Measurements from ENCODE around the gene OSER1.

Gene OSER1

DNA sequence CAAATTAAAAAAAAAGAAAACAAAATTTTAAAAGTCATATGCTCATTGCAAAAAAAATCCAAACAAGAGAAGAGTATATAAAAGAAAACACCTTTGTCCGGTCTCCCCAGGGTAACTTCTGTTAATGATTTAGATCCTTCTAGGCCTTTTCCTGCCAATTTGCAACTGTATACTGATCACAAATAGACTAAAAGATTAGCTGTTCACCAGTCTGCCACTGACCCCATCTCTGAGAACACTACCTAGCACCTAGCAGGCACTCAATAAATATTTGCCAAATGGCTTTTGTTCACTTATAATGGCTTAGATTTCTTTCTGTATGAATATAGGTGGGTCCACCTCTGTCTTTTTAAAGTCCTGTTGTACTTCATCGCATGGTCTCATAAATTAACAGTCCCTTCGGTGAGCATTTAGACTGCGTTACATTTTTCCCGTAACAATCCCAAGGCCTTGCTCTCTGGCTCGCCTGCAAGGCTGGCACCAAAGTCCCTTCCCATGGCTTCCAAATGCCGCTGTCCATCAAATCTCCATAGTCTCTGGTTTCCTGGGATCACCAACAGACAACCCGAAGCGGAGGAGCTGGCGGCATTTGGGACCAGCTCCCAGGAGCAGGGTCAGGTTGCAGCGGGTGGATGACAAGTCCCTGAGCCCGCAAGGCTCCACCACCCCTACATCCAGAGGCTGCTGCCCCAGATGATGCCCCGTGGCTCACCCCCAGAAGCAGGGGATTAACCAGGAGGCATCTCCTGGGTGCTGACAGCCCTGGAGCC lies 35.4 kb downstream of the OSER1 start:
- no peak for DNase-seq (ENCODE audit: low spot score)

GRCh38 chr20:44173846-44174245 lies 36.7 kb downstream of the OSER1 start:
- DNase-seq (ENCODE audit: low spot score): no peak

GRCh38 chr20:44173116-44173515 lies 37.5 kb downstream of the OSER1 start:
- no peak for DNase-seq (ENCODE audit: low spot score)

DNA sequence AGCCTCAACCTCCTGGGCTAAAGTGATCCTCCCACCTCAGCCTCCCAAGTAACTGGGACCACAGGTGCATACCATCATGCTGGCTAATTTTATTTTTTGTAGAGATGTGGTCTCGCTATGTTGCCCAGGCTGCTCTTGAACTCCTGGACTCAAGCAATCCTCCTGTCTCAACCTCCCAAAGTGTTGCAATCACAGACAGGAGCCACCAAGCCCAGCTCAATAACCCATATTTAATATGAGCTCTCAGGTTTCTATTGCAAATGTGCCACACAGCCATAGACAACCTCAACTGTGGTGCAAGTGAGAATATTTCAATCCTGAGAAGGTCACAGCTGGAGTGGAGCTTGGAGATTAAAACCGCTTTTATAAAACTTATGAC lies 38.0 kb downstream of the OSER1 start:
- DNase-seq (ENCODE audit: low spot score): no peak

GRCh38 chr20:44171775-44172571 lies 38.6 kb downstream of the OSER1 start:
- no peak for DNase-seq (ENCODE audit: low spot score)

DNA sequence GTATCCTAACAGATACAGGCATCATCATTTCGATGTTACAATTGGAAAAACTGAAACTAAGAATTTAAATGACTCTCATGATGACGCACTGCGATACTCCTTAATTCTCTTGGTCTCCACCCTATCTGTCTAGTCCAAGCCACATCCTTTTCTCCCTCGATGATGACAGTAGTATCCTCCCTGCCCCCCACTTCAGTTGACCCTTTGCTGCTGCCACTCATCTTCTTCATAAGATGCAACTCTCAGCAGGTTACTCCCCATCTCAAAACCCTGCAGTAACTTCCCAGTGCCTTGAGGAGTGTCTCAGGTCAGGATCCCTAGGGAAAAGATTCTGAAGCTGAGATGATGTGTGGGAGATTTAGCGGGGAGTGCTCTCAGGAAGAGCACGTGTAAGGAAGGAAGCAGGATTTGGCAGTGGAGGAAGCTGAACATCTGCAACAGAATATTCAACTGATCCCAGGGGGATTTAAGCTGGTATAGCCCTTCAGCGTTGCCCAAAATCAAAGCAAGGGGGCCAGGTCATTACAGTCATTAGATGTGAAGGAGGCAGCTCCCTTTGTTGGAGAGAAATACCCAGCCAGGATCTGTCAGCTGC lies 39.7 kb downstream of the OSER1 start:
- peak; percentile 62 for DNase-seq (ENCODE audit: low spot score)

DNA sequence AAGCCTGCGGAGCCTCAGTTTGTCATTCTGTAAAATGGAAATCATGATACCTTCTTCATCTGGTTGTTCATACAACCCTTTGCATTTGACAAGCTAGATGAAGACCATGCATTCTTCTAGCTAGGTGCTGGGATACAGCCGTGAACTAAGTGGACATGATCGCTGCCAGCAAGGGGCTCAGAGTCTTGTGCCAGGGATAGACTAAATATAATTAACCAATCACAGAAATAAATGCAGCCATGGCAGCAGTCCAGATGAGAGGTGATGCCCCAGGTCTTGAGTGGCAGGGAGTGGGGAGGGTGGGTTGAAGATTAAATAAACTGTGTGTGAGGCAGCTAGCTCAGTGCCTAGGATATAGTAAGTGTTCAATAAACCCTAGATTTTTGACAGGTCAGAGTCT lies 42.8 kb downstream of the OSER1 start:
- DNase-seq (ENCODE audit: low spot score): no peak

DNA sequence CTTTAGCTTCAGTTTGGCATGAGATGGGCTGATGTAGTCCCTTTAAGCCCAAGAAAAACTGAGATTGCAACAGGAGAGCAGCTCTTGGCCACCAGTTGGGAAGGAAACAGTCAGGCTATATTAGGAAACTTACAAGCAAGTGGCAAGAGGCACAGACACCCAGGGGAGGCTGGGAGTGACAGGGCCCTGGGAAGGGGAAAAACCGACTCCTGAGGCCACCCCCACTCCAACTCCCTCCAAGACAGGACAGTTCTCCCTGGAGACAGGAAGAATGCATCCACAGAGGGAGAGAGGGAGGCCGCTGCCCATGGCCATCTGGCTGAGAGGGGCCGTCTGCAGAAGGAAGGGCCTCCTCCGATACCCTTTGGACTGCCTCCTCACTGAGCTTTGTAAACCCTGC lies 44.1 kb downstream of the OSER1 start:
- peak; percentile 94 for DNase-seq (ENCODE audit: low spot score)

DNA sequence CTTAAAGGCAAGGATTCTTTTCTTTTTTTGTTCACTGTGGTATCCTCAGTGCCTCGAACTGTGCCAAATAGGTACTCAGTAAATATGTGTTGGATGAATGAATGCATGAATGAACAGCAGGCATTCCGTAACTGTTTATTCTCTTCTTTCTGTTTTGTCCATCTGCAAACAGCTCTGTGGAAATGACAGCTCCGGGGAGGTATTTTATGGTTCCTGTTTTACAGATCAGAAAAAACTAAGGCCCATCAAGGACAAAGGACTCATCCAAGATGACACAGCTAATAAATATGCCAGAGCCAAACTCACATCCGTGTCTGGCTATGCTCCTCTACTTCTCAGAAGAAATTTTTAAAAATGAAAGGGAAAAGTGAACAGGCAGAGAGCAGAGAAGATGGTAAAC lies 44.6 kb downstream of the OSER1 start:
- DNase-seq (ENCODE audit: low spot score): peak; percentile 79

DNA sequence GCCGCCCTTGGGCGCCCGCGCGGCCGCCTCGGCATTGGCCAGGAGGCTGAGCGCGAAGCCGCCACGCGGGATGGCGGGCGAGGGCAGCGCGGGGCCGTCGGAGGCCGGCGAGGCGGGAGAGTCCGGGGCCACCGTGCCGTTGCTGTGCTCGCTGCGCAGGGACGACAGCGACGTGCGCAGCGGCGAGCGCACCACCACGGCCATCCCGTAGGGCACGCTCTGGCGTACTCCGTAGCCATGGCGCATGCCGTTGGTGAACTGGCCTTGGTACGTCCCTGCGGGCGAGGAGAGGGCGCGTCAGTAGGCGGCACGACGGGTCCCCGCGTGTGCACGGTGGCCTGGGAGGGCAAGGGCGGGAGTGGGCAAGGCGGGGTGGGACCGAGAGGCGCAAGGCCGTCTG lies 50.4 kb downstream of the OSER1 start:
- DNase-seq (ENCODE audit: low spot score): no peak

DNA sequence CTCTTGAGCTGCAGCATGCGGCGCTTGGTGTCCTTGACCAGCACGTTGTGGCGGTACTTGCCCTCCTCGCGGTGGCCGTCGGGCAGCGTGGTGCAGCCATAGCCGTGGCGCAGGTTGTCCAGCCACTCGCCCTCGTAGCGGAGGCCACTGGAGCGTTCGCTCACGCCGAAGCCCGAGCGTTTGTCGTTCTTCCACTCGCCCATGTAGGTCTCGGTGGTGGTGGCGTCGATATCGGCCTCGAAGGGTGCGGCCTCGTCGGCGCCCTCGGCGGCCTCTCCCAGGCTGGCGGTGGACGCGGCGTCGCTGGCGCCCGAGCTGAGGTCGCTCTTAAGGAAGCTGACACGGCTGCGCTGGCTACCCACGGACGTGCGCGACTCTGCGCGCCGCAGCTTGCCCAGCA lies 50.9 kb downstream of the OSER1 start:
- DNase-seq (ENCODE audit: low spot score): no peak

DNA sequence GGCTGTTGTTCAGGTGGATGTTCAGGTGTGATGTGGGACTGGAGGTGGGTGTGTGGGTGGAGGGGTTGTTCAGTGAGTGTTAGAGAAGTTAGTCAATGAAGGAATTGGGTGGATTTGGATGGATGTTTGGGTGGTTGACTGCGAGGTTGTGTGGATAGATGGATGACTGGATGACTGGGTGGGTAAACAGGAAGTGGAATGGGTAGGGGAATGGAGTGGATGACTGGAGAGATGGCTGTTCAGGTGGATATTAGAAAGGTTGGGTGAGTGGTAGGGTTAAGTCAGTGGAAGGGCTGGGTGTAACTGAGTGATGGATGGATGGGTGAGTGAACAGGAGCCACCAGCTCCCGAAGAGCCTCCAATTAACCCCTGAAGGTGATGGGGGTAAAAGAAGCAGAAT lies 51.4 kb downstream of the OSER1 start:
- no peak for DNase-seq (ENCODE audit: low spot score)

- DNase-seq (ENCODE audit: low spot score): no peak
These were observed 53.5 kb downstream of the OSER1 start for GRCh38 chr20:44157061-44157460.

DNA sequence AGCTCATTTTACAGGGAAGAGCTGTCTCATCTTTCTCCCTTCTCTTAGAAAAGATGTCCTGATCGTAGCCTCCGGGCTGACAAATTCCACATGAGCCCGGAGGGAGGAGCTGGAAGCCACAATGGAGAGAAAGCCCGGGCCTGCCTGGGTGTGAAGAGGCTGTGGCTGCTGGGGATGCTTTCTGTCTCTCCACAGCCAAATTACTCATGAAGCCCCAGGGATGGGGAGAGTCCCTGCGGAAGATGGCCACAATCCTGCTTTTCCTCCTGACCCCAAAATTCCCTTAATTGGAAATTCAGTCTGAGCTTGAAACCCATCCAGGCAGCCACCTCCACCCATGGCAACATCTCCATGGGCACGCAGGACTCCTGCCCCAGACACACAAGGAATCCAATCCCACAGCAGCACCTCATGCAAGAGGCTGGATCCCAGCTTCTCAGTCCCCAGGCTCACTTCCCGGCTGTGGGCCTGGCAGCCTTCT lies 56.0 kb downstream of the OSER1 start:
- peak; percentile 91 for DNase-seq (ENCODE audit: low spot score)

GRCh38 chr20:44153636-44154043 lies 56.9 kb downstream of the OSER1 start:
- DNase-seq (ENCODE audit: low spot score): peak; percentile 75

- DNase-seq (ENCODE audit: low spot score): no peak
These were observed 58.8 kb downstream of the OSER1 start for GRCh38 chr20:44151621-44152416.

DNA sequence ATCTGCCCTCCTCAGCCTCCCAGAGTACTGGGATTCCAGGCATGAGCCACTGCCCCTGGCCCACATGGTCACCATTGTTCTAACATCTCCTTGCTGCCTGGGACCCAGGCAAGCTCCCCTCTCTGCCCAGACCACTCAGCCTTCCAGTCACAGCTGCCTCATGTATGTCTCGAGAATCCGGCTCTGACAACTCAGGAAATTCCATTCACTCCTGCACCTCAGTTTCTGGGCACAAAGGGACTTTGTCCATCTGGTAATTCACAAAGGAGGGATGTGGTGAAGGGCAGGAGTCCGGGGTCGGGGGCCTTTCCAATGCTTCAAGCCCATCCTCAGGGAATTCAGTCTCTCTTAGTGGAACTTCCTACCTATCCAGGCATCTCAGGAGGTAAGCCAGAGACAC lies 64.3 kb downstream of the OSER1 start:
- no peak for DNase-seq (ENCODE audit: low spot score)
